NCI-H1105 (cell line): Measurements from ENCODE around the gene FAM216B.
A peak's percentile ranks its signal among the peaks of the same experiment; 100 is the strongest.
"Not testable (repeated sequence)": the region's sequence is repeated elsewhere in the genome, so short reads cannot be mapped to it uniquely, and the experiment has no call there.

Experiments used
- DNase-seq: peaks from one replicate; lab custom pipeline; 2025; lab: John Stamatoyannopoulos, UW

The FAM216B gene

GRCh38 chr13:42781352-42781751 lies at the start of gene FAM216B:
TSS of gene FAM216B (plus strand) at chr13:42781584. CDS start at chr13:42784068, 2,484 bp downstream.
- no peak for DNase-seq

GRCh38 chr13:42732073-42732472 lies 49.3 kb upstream of the FAM216B start:
- DNase-seq, result no peak

- DNase-seq, result no peak
Observed at GRCh38 chr13:42733046-42733445, 48.3 kb upstream of the FAM216B start.

GRCh38 chr13:42735010-42735409 lies 46.4 kb upstream of the FAM216B start:
- DNase-seq, result no peak

- no peak for DNase-seq
Observed at GRCh38 chr13:42740753-42741152, 40.6 kb upstream of the FAM216B start.

GRCh38 chr13:42741914-42742313 lies 39.5 kb upstream of the FAM216B start:
- DNase-seq, result no peak

- DNase-seq, result no peak
Observed at GRCh38 chr13:42745655-42746054, 35.7 kb upstream of the FAM216B start.

- DNase-seq, result no peak
Observed at GRCh38 chr13:42746866-42747265, 34.5 kb upstream of the FAM216B start.

- no peak for DNase-seq
Observed at GRCh38 chr13:42747399-42747873, 33.9 kb upstream of the FAM216B start.

GRCh38 chr13:42750794-42751193 lies 30.6 kb upstream of the FAM216B start:
- DNase-seq, result no peak

GRCh38 chr13:42751693-42752092 lies 29.7 kb upstream of the FAM216B start:
- DNase-seq, result no peak

GRCh38 chr13:42752731-42753130 lies 28.7 kb upstream of the FAM216B start:
- no peak for DNase-seq

GRCh38 chr13:42753697-42754096 lies 27.7 kb upstream of the FAM216B start:
- DNase-seq, result no peak

GRCh38 chr13:42754801-42755510 lies 26.4 kb upstream of the FAM216B start:
- DNase-seq, result no peak

- DNase-seq, result no peak
Observed at GRCh38 chr13:42757678-42758420, 23.5 kb upstream of the FAM216B start.

- no peak for DNase-seq
Observed at GRCh38 chr13:42758515-42758914, 22.9 kb upstream of the FAM216B start.

- no peak for DNase-seq
Observed at GRCh38 chr13:42760951-42761350, 20.4 kb upstream of the FAM216B start.

- DNase-seq, result no peak
Observed at GRCh38 chr13:42762251-42762650, 19.1 kb upstream of the FAM216B start.

GRCh38 chr13:42762917-42763316 lies 18.5 kb upstream of the FAM216B start:
- no peak for DNase-seq

- peak; percentile 72 for DNase-seq
Observed at GRCh38 chr13:42766016-42766415, 15.4 kb upstream of the FAM216B start.

GRCh38 chr13:42769650-42770049 lies 11.7 kb upstream of the FAM216B start:
- no peak for DNase-seq

- not testable (repeated sequence) for DNase-seq
Observed at GRCh38 chr13:42776558-42776957, 4.8 kb upstream of the FAM216B start.

- no peak for DNase-seq
Observed at GRCh38 chr13:42777467-42777866, 3.9 kb upstream of the FAM216B start.
